Stomach smooth muscle (tissue), 2 donors: ENCODE measurements around the gene CHST13.

Experiments used
- H3K27ac ChIP-seq: one replicate; pipeline ENCODE4 v1.7.0; 2013; ENCODE audit warnings: mild to moderate bottlenecking, low read length, inconsistent platforms
- H3K27me3 ChIP-seq, 2 donors: one replicate each; pipeline ENCODE4 v1.7.0; 2013; ENCODE audit warnings: low read length in 2 of 2; ENCODE audit not compliant: insufficient read depth in 2 of 2, control insufficient read depth in 1 of 2
- H3K36me3 ChIP-seq, 2 donors: one replicate each; pipeline ENCODE4 v1.7.0; 2013; ENCODE audit warnings: low read length in 2 of 2; ENCODE audit not compliant: control insufficient read depth in 2 of 2, insufficient read depth in 2 of 2
- H3K4me1 ChIP-seq: one replicate; pipeline ENCODE4 v1.7.0; 2013; ENCODE audit warnings: low read length; ENCODE audit not compliant: control insufficient read depth, insufficient read depth
- H3K4me3 ChIP-seq, 2 donors: one replicate each; pipeline ENCODE4 v1.7.0; 2013; ENCODE audit warnings: low read length in 2 of 2
- H3K9ac ChIP-seq, 2 donors: one replicate each; pipeline ENCODE4 v1.7.0; 2013; ENCODE audit warnings: low read length in 2 of 2, mild to moderate bottlenecking in 1 of 2
- H3K9me3 ChIP-seq, 2 donors: one replicate each; pipeline ENCODE4 v1.7.0; 2013; ENCODE audit warnings: low read length in 2 of 2; ENCODE audit not compliant: control insufficient read depth in 2 of 2
- donor health status: healthy.
- donor health status: Pancreatic carcinoma.

Gene CHST13

DNA sequence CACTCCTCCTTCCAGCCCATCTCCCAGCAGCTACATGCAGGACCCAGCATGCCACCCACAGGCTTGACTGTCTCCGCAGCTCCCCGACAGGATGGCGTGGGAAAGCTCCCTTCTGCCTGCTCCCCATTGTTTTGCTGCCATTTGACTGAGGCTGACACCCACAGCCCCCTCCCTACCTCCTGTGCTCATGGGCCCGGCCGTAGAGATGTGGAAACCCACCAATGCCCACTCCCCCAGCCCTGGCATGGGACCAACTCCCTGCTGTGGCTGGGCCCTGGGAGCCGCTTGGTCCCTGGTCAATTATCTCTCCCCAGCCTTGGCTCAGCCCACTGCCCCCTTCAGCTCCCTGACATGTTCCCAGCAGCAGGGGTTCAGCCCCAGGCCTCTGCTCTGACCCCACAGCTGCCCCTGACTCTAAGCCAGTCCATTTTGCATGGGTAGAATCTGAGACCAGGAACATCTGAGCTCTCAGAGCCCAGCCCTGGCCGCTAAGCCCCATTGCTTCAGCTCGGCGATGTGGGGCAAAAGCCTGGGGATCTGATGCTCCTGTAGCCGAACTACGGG is 26.6 kb downstream of the CHST13 start:
- Histone ChIP-seq H3K36me3 (no peaks in the 10 kb centered on the region), H3K4me1 (no peaks in the 10 kb centered on the region), H3K9ac (no peak overlapping the region), H3K9me3 (no peaks in the 10 kb centered on the region), H3K27ac (no peak overlapping the region), H3K4me3 (no peak overlapping the region), H3K27me3 (peaks cover 0 to 7% of the 10 kb centered on the region in 2 donors)

DNA sequence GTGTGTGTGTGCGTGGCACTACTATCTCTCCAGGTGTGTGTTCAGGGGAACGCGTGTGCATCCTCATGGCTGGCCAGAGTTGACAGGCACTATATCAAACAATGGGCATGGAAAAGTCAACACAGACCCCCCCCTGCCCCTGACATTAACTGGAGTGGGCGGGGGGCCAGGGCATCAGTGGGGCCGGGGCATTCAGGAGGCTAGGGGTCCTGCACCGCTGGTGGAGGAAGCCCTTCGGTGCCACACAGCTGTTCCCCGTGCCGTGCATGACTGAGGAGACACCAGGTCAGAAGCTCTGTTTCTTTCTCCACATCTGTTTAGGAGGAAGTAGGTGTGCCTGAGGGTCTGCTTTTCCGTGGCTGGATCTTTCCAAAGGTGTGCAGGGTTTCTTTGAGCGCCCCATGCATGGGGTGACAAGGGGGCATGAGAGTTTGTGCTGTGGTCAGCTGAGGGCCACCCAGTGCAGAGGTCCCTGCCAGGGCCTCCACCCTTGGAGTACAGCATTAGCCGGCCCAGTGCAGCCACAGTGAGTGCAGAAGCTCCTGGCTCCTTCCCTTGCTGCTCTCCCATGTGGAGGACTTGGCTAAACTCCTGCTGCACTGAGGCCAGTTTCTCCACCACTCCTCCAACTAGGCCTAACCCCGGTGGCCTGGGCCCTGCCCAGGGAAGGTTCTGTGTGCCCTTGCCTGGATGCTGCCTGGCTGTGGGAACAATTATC is 27.3 kb downstream of the CHST13 start:
- Histone ChIP-seq H3K9ac (no peak overlapping the region), H3K9me3 (no peaks in the 10 kb centered on the region), H3K4me3 (no peak overlapping the region), H3K27ac (no peak overlapping the region), H3K27me3 (peaks cover 0 to 5% of the 10 kb centered on the region in 2 donors), H3K36me3 (no peaks in the 10 kb centered on the region), H3K4me1 (no peaks in the 10 kb centered on the region)

DNA sequence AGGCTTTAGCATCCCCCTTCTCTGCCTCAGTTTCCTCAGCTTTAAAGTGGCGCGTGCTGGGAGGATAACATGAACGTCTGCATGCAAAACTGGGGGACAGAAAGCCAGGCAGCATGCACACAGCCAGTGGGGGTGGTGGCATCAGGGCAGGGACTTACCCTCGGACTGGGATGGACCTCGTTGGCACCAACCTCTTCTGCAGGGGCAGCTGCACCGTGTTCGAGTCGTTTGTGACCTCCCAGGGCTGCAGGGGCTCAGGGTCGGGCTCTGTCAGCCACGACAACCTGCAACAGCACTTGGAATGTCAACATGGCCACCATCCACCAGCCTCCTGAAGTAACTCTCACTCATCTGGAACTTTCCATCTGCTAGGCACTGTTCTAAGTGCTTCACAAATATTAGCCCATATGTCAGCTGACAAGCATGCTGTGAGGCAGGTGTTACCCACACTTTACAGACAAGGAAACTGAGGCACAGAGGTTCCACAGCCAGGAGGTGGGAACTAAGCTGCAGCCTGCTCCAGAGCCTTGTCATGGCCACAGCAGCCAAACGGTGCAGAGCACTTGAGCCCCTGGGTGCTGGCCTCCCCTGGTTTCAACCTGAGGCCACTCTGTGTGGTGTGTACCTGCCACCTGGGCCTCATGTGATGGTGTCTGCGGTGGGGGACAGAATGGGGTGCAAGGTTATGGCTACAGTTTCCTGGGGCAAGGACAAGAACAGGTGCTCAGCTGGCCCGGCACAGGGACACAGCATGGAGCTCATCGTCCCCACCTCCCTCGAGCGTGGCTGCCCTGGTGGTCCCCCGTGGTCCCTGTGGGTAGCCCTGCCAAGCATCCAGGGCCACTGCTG is 28.1 kb downstream of the CHST13 start:
- Histone ChIP-seq H3K27ac (no peak overlapping the region), H3K9ac (no peak overlapping the region), H3K4me1 (no peaks in the 10 kb centered on the region)

DNA sequence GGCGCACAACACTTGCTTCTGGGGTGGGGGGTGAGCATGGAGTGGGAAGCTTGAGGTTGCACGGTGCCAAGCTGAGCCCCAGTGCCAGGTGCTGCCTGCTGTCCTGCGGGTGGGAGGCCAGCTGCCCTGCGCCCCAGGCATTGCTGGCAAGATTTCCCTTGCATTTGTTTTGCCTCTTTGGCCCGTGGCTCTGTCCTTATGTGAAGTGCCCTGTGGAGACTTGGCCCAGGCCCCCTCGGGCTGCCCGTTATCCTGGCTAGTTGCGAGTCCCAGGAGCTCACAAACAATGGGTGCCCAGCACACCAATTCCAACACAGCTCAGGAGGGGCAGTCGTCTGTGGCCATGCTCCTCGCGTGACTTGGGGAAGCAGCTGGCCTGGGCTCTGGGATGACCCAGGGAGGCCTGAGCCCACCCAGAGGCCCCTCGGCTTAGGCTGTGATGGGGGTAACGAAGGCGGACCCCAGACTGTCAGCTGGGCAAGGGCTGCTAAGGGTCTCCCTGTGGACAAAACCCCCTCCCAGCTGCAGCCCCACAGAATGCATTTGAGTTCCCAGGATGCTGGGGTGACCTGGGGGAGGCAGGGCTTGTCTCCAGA is 28.8 kb downstream of the CHST13 start:
- Histone ChIP-seq H3K36me3 (no peaks in the 10 kb centered on the region), H3K4me1 (no peaks in the 10 kb centered on the region), H3K27ac (no peak overlapping the region), H3K27me3 (peaks cover 0 to 3% of the 10 kb centered on the region in 2 donors), H3K9ac (no peak overlapping the region), H3K9me3 (no peaks in the 10 kb centered on the region), H3K4me3 (no peak overlapping the region)

More for the DNA sequence above, 28.1 kb downstream of the CHST13 start:
- Histone ChIP-seq H3K9me3 (no peaks in the 10 kb centered on the region), H3K27me3 (peaks cover 0 to 3% of the 10 kb centered on the region in 2 donors), H3K36me3 (no peaks in the 10 kb centered on the region), H3K4me3 (no peak overlapping the region)

DNA sequence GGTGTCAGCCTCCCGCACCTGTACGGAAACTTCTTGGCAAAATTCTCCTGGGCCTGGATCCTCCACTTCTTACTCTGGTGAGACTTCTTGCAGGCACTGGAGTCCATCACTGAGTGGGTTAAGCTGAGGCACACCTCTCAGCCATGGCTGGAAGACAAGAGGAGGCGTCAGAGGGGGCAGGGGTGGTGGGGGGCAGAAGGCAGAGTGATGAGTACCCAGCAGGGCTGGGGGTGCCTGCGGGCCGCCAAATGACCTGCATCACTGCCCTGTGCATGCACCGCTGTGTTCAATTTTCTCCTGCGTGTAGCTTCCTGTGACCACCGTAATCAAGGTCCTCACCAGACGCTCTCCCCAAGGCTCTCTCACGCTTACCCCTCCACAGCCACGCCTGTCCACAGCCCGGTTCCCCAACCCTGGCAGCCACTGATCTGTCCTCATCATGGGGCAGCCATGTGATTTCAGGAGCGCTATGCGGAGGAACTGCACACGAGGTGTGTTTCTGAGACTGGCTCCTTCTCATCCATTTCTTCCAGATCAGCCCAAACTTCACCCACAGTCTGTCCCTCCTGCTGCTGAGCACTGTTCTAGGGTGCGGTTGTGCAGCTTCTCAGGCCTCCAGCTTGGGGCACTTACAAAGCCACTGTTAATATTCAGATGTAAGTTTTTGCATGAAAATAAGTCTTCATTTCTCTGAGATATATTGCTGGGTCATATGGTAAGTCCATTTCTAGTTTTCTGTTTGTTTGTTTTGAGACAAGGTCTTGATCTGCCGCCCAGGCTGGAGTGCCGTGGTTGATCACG is 29.5 kb downstream of the CHST13 start:
- Histone ChIP-seq H3K9me3 (no peaks in the 10 kb centered on the region), H3K36me3 (no peaks in the 10 kb centered on the region), H3K4me1 (no peaks in the 10 kb centered on the region), H3K4me3 (no peak overlapping the region), H3K27me3 (peaks cover 0 to 3% of the 10 kb centered on the region in 2 donors), H3K9ac (no peak overlapping the region), H3K27ac (no peak overlapping the region)

DNA sequence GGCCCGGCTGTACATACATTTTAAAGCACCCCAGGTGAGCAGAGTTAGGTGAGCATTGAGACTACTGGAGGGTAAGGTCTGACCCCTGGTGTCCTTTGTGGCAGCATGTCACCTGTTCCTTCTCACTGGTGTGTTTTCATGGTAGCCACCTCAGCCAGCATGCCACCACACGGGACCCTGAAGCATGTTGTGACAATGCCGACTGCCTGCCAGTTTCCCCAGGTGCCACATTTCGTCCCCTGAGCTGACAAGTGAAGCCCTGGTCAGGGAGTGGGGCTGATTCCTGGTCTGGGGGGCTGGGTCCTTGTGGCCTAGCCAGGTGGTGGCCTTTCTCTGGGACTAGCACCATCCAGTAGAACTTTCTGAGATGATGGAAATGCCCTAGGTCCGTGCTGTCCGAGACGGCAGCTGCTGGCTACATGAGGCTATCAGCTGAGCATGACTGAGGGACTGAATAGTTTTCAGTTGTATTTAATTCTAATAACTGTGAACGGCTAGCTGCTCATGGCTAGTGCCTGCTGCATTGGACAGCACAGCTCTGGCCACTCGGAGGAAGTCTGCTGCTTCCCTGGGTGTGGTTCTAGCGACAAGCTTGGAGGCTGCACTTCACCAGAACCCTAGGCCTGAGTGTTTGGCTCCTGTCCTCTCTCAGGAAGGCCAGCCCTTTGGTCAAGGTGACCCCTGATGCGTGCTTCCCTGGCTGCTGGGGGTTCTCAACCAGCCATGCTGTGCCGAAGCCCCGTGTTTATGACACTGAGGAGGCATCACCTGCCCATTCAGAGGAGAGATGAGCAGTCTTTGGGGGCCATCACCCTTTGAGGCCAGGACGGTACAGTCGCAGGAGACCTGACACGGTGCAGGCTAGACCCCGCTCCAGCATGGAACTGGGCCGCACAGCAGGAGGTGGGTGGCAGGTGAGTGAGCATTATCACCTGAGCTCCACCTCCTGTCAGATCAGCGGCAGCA is 30.9 kb downstream of the CHST13 start:
- Histone ChIP-seq H3K4me3 (no peak overlapping the region), H3K27ac (no peak overlapping the region), H3K9me3 (no peaks in the 10 kb centered on the region), H3K27me3 (no peaks in the 10 kb centered on the region), H3K36me3 (no peaks in the 10 kb centered on the region), H3K9ac (no peak overlapping the region), H3K4me1 (no peaks in the 10 kb centered on the region)

DNA sequence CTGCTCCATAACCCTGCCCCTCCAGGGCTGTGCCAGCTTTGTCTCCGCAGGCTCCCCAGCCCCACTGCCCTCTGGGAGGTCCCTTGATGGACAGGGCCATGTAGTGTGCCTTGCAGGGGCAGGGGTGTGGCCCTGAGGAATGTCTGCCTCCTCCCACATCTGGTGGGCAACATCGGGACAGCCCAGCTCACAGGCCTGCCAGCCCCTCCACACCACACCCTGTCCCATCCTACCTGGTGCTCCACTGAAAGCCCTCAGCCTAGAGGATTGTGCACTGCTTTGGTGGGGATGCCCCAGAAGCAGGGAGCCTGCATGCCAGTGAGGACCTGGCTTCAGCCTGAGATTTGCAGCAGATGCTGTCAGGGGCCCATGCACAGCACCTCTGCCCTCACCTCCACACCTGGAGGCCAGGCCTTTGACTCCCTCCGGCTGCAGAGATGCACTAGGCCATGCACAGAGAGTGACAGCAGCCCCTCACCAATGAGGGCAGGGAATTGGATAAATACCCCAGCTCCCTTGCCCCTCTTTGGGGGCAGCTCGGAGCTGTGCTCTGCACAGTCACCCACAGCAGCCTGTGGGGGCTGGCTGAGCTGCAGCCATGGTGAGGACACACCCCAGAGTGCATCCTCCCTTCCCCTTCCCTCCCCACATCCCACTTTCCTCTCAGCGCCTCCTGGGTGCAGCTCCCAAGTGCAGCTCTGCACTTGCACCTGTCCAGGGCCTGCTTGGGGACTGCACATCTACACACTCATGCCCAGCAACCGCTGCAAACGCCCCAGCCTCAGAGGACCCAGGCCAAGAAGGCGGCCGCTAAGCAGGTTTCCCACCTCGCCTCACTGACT is 32.1 kb downstream of the CHST13 start:
- Histone ChIP-seq H3K9me3 (no peaks in the 10 kb centered on the region), H3K36me3 (no peaks in the 10 kb centered on the region), H3K27me3 (no peaks in the 10 kb centered on the region), H3K4me3 (no peak overlapping the region), H3K9ac (no peak overlapping the region), H3K4me1 (no peaks in the 10 kb centered on the region), H3K27ac (no peak overlapping the region)

DNA sequence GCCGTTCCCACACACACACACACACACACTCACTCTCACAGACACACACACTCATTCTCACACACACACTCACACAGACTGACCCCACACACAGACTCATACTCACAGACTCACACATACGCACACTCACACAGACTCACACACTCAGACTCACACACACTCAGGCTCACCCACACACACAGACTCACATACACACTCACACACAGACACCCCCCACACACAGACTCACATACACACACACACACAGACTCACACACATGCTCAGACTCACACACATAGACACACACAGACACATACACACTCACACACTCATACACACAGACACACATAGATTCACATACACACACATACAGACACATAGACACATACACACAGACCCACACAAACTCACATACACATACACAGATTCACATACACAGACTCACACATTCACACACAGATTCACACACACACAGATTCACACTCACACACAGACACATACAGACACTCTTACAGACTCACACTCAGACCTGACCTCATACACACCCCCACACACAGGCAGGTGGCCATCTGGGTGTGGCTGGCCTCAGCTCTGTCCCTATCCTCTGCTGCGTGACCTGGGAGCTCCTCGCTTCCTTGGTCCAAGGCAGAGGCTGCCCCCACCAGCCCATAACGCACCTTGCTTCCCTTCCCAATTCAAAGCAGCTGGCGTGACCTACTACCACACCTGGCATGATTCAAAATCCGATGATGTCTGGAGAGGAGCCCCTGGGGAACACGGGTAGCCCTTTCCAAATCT is 32.9 kb downstream of the CHST13 start:
- H3K4me3 ChIP-seq = no peak overlapping the region
- H3K27me3 ChIP-seq = no peaks in the 10 kb centered on the region
- H3K36me3 ChIP-seq = no peaks in the 10 kb centered on the region
- H3K27ac ChIP-seq = no peak overlapping the region
- no peaks in the 10 kb centered on the region for H3K4me1 ChIP-seq
- no peak overlapping the region for H3K9ac ChIP-seq
- no peaks in the 10 kb centered on the region for H3K9me3 ChIP-seq
